ENCODE results near the gene PTTG2.

Gene PTTG2

GRCh38 chr4:37989398-37990260 is 29.4 kb downstream of the PTTG2 start:
- DNase-seq = no peak

- no peak for DNase-seq
These were observed 30.6 kb downstream of the PTTG2 start for GRCh38 chr4:37990731-37991245.

- no peak for DNase-seq
These were observed 31.6 kb downstream of the PTTG2 start for GRCh38 chr4:37991623-37992410.

- DNase-seq = no peak
These were observed 33.6 kb downstream of the PTTG2 start for GRCh38 chr4:37993806-37994205.

- DNase-seq = no peak
These were observed 34.4 kb downstream of the PTTG2 start for GRCh38 chr4:37994569-37994968.

- DNase-seq = no peak
These were observed 35.2 kb downstream of the PTTG2 start for GRCh38 chr4:37995299-37995821.

GRCh38 chr4:37995981-37996775 is 36.0 kb downstream of the PTTG2 start:
- DNase-seq = no peak

- DNase-seq = no peak
These were observed 38.0 kb downstream of the PTTG2 start for GRCh38 chr4:37998226-37998625.

- DNase-seq = no peak
These were observed 39.0 kb downstream of the PTTG2 start for GRCh38 chr4:37999000-37999716.

GRCh38 chr4:37999965-38000364 is 39.8 kb downstream of the PTTG2 start:
- no peak for DNase-seq

- no peak for DNase-seq
These were observed 41.7 kb downstream of the PTTG2 start for GRCh38 chr4:38001927-38002326.

- no peak for DNase-seq
These were observed 42.4 kb downstream of the PTTG2 start for GRCh38 chr4:38002451-38003071.

- DNase-seq = no peak
These were observed 42.9 kb downstream of the PTTG2 start for GRCh38 chr4:38003102-38003501.

GRCh38 chr4:38003628-38004027 is 43.4 kb downstream of the PTTG2 start:
- DNase-seq = no peak

- DNase-seq = no peak
These were observed 43.9 kb downstream of the PTTG2 start for GRCh38 chr4:38004062-38004461.

GRCh38 chr4:38004887-38005286 is 44.7 kb downstream of the PTTG2 start:
- DNase-seq = no peak

- no peak for DNase-seq
These were observed 45.4 kb downstream of the PTTG2 start for GRCh38 chr4:38005637-38006036.

- no peak for DNase-seq
These were observed 47.4 kb downstream of the PTTG2 start for GRCh38 chr4:38007645-38008044.

GRCh38 chr4:38008571-38009021 is 48.4 kb downstream of the PTTG2 start:
- DNase-seq = no peak

GRCh38 chr4:38009421-38009820 is 49.2 kb downstream of the PTTG2 start:
- no peak for DNase-seq

- no peak for DNase-seq
These were observed 49.8 kb downstream of the PTTG2 start for GRCh38 chr4:38009949-38010348.
